B cell (primary cell): Measurements from ENCODE around the gene CDR2L. TPM values are rescaled to one million over a fixed set of nuclear protein-coding genes. Genes with fewer than 3 reads are reported as not detected.

Experiments
- ATAC-seq: fragments of 200-7000 bp; cut with Tn5 transposase; one replicate; pipeline ENCODE4 v1.10.0; 2021; ENCODE audit warnings: low read depth, mild to moderate bottlenecking, moderate number of reproducible peaks, moderate library complexity
- CTCF ChIA-PET: fragments of 350-600 bp; sonication (Branson Sonifier 250); formaldehyde crosslinking; loops from one replicate; lab custom pipeline; 2021; ENCODE audit warnings: antibody characterized with exemption, inconsistent platforms; lab: Charles Lee
- POLR2A ChIA-PET: fragments of 350-600 bp; sonication (Branson Sonifier 250); formaldehyde crosslinking; loops from one replicate; lab custom pipeline; 2021; ENCODE audit warnings: antibody characterized with exemption; lab: Charles Lee
- DNase-seq: peaks from one replicate; pipeline ENCODE4 v3.0.0; 2013
- H2AFZ ChIP-seq: 2 replicates; pipeline ENCODE4 v1.6.1; 2012; ENCODE audit warnings: mild to moderate bottlenecking, low read depth, low read length; ENCODE audit not compliant: insufficient read depth, poor library complexity, severe bottlenecking
- H3K27ac ChIP-seq, 2 donors: 1 replicate in 1 of 2; 2 replicates in 1 of 2; pipeline ENCODE4 v1.5.1; 2012 to 2013; ENCODE audit warnings: low read length in 2 of 2, mild to moderate bottlenecking in 2 of 2, moderate library complexity in 1 of 2
- H3K27me3 ChIP-seq, 4 experiments: fragments of 200-600 bp in 1 of 4; sonication (generic) in 1 of 4; replicated peaks in 1 of 4; 1 replicate in 2 of 4; 2 replicates in 2 of 4; pipeline versions ENCODE4 v1.6.1 to v1.7.0; 2013 to 2016; ENCODE audit warnings: low read length in 3 of 4, mild to moderate bottlenecking in 2 of 4, mixed read lengths in 1 of 4, moderate library complexity in 1 of 4; ENCODE audit not compliant: insufficient read depth in 4 of 4, control insufficient read depth in 3 of 4; ENCODE audit errors: control extremely low read depth in 1 of 4
- H3K36me3 ChIP-seq, 2 experiments: replicated peaks in 1 of 2; 1 replicate in 1 of 2; 2 replicates in 1 of 2; pipeline versions ENCODE4 v1.6.1 to v1.7.1; 2013; ENCODE audit warnings: low read length in 1 of 2; ENCODE audit not compliant: insufficient read depth in 2 of 2, control insufficient read depth in 1 of 2; ENCODE audit errors: control extremely low read depth in 1 of 2, extremely low read depth in 1 of 2
- H3K4me1 ChIP-seq, 2 donors: fragments of 200-600 bp in 1 of 2; sonication (generic) in 1 of 2; 1 replicate in 1 of 2; 2 replicates in 1 of 2; pipeline versions ENCODE4 v1.5.1 to v1.6.1; 2013 to 2017; ENCODE audit warnings: low read length in 2 of 2; ENCODE audit not compliant: control insufficient read depth in 2 of 2, insufficient read depth in 2 of 2
- H3K4me2 ChIP-seq: replicated peaks from 2 replicates; pipeline ENCODE3; 2012; ENCODE audit warnings: mild to moderate bottlenecking, low read depth, low read length; ENCODE audit not compliant: poor library complexity, severe bottlenecking
- H3K4me3 ChIP-seq, 5 experiments: fragments of 200-600 bp in 1 of 5; sonication (generic) in 1 of 5; 1 replicate in 3 of 5; 2 replicates in 2 of 5; pipeline versions ENCODE4 v1.5.1 to v1.7.0; 2011 to 2016; ENCODE audit warnings: low read length in 4 of 5, mild to moderate bottlenecking in 4 of 5, low read depth in 2 of 5, control low read depth in 1 of 5, moderate library complexity in 1 of 5; ENCODE audit not compliant: insufficient read depth in 1 of 5; ENCODE audit errors: control extremely low read depth in 1 of 5, extremely low read depth in 1 of 5
- H3K79me2 ChIP-seq: fragments of 200-600 bp; sonication (generic); one replicate; pipeline ENCODE4 v1.6.0; 2016; ENCODE audit warnings: low read length; ENCODE audit not compliant: control insufficient read depth, insufficient read depth
- H3K9ac ChIP-seq: fragments of 200-600 bp; sonication (generic); 2 replicates; pipeline ENCODE4 v1.6.1; 2017; ENCODE audit warnings: mild to moderate bottlenecking, low read length, moderate library complexity
- H3K9me3 ChIP-seq, 3 donors: one replicate each; pipeline versions ENCODE4 v1.6.1 to v1.7.1; 2013; ENCODE audit warnings: low read length in 2 of 3; ENCODE audit not compliant: control insufficient read depth in 2 of 3, insufficient read depth in 1 of 3; ENCODE audit errors: control extremely low read depth in 1 of 3
- H4K20me1 ChIP-seq: 2 replicates; pipeline ENCODE4 v1.6.0; 2012; ENCODE audit warnings: mild to moderate bottlenecking, low read length; ENCODE audit not compliant: insufficient read depth, control insufficient read depth, poor library complexity, severe bottlenecking
- H3K27ac Mint-ChIP-seq: one replicate; pipeline ENCODE4 v1.8.0; 2021; ENCODE audit warnings: mixed read lengths
- H3K27me3 Mint-ChIP-seq: one replicate; pipeline ENCODE4 v1.8.0; 2021; ENCODE audit warnings: mixed read lengths
- H3K4me1 Mint-ChIP-seq: one replicate; pipeline ENCODE4 v1.8.0; 2021; ENCODE audit warnings: mixed read lengths
- H3K4me3 Mint-ChIP-seq: one replicate; pipeline ENCODE4 v1.8.0; 2021; ENCODE audit warnings: mixed read lengths
- H3K9me3 Mint-ChIP-seq: one replicate; pipeline ENCODE4 v1.8.0; 2022; ENCODE audit warnings: mixed read lengths; ENCODE audit not compliant: insufficient read depth
- EZH2 ChIP-seq: IDR thresholded peaks from 2 replicates; pipeline ENCODE4 v1.6.1; 2012; ENCODE audit warnings: borderline replicate concordance, low read depth, mild to moderate bottlenecking, moderate library complexity, low read length; ENCODE audit not compliant: insufficient read depth, poor library complexity, severe bottlenecking
- WGBS: methylation state at CpG from one replicate; pipeline ENCODE4 v1.1.5; 2013; ENCODE audit warnings: missing lambda C conversion rate; ENCODE audit not compliant: insufficient coverage; 5-methylcytosine and 5-hydroxymethylcytosine counted together
- intact Hi-C: fragments of 100-400 bp; cut with micrococcal nuclease; formaldehyde crosslinking; loops from one replicate; pipeline ENCODE4 v1.10.0; 2022
- polyA minus RNA-seq: library from RNA; depleted of rRNA, polyadenylated mRNA; stranded (reverse); fragments of >200 nt; gene quantifications from 2 replicates; pipeline ENCODE4 v1.2.3, GENCODE V29; 2012
- polyA plus RNA-seq: library from polyadenylated mRNA; depleted of rRNA; stranded (reverse); fragments of >200 nt; gene quantifications from 2 replicates; pipeline ENCODE4 v1.2.3, GENCODE V29; 2012
- total RNA-seq, 2 donors: library from RNA; stranded (reverse); fragments of 120-200 nt in 1 of 2; gene quantifications; 1 replicate in 1 of 2; 2 replicates in 1 of 2; pipeline versions ENCODE4 v1.2.3 to v1.2.4, GENCODE V29; 2013 to 2022
- TF ChIP-seq, protein P1 (sequence below): fragments of 200-600 bp; IDR thresholded peaks from one replicate; pipeline ENCODE4 v1.8.0; 2022; ENCODE audit warnings: antibody characterized with exemption, mild to moderate bottlenecking

Gene CDR2L
- total RNA-seq (not detected in 2 replicates), polyA plus RNA-seq (0.03 and 0.07 TPM in 2 replicates), polyA minus RNA-seq (not detected in 2 replicates)
- total RNA-seq (2013): 0.09 TPM

DNA sequence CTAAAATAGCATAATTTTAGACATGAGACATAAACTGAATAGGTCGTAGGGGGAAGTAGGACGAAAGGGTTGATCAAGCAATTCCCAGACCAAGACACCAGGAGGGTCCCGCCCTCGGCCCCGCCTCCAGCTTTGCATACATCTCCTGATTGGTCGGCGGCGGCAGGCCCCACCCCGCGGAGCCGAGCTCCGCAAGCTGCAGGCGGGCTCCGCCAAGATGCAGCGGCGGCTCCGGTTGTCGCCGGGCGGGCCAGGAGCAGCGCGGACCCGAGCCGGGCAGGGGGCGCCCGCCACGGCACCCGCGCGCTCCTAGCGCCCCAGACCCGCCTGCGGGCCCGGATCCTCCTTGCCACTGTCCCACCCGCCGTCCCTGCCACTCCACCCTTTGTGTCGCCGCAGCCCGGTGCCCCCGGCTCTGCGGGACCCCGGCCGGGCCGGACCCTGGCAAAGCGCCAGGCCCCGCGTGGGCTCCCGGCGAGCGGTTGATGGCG, at the start of gene CDR2L:
Gene CDR2L, plus strand, starts transcription at position 215 of the 491 bp plus-strand sequence. CDS start 412 bp downstream, outside the sequence.
- Histone ChIP-seq H3K4me1 (peaks cover 16 to 20% of the 10 kb centered on the region in 2 donors), H3K36me3 (no peaks in the 10 kb centered on the region), H3K27me3 (peaks cover 0 to 41% (median 16%) of the 10 kb centered on the region in 4 experiments), H3K9me3 (peaks cover 0 to 8% (median 0%) of the 10 kb centered on the region in 3 donors), H2AFZ (peak within 1 kb of the TSS; percentile 74), H3K4me3 (peak within 1 kb of the TSS in 4 of 5 experiments; percentile 40 to 67 (median 53)), H3K9ac (peak within 1 kb of the TSS; percentile 65), H3K27ac (no peak within 1 kb of the TSS), H4K20me1 (no peaks in the 10 kb centered on the region), H3K79me2 (no peaks in the 10 kb centered on the region), H3K4me2 (peak within 1 kb of the TSS; percentile 100)
- Mint-ChIP-seq H3K4me3 (peak within 1 kb of the TSS; percentile 92), H3K27me3 (peaks cover 16% of the 10 kb centered on the region), H3K9me3 (no peaks in the 10 kb centered on the region), H3K4me1 (peaks cover 12% of the 10 kb centered on the region), H3K27ac (peak within 1 kb of the TSS; percentile 53)
- peak; percentile 95 for DNase-seq
- peak; percentile 99 for ATAC-seq
- intact Hi-C loops: loop anchor here (1.0 to 2.0 kb wide), 5 partner anchors 15 to 59 kb away; partner anchors contain the start of genes ATP5PD, HID1, KCTD2 and MRPL58
- under 1% methylated on average over 49 of the region's 51 CpGs for WGBS
- TF ChIP-seq, protein P1, sequence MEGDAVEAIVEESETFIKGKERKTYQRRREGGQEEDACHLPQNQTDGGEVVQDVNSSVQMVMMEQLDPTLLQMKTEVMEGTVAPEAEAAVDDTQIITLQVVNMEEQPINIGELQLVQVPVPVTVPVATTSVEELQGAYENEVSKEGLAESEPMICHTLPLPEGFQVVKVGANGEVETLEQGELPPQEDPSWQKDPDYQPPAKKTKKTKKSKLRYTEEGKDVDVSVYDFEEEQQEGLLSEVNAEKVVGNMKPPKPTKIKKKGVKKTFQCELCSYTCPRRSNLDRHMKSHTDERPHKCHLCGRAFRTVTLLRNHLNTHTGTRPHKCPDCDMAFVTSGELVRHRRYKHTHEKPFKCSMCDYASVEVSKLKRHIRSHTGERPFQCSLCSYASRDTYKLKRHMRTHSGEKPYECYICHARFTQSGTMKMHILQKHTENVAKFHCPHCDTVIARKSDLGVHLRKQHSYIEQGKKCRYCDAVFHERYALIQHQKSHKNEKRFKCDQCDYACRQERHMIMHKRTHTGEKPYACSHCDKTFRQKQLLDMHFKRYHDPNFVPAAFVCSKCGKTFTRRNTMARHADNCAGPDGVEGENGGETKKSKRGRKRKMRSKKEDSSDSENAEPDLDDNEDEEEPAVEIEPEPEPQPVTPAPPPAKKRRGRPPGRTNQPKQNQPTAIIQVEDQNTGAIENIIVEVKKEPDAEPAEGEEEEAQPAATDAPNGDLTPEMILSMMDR: no peak
- TF ChIP-seq EZH2: no peak
- ChIA-PET POLR2A (interaction anchor here (0.5 to 0.8 kb wide), 3 partner anchors 15 to 389 kb away, joined by 4 to 7 read pairs (median 6); partner anchors contain the start of gene HID1), CTCF (interaction anchor here (1.4 to 3.1 kb wide), 3 partner anchors 25 to 30 kb away, joined by 8 to 13 read pairs (median 10); partner anchors contain the start of gene MRPL58)
